ENCODE data around the gene OTULIN.

GRCh38 chr5:14745188-14745563, 80.7 kb downstream of the OTULIN start:
- no peak for TF ChIP-seq CTCF (IDR thresholded peaks at IDR 0.05)
- TF ChIP-seq EP300 (IDR thresholded peaks at IDR 0.05), result no peak
